Type B pancreatic cell (in vitro differentiated cells): Measurements from ENCODE around the gene ADAM10. TPM values are rescaled to one million over a fixed set of nuclear protein-coding genes. Genes with fewer than 3 reads are reported as not detected.

Experiments
- DNase-seq: peaks from one replicate; pipeline ENCODE4 v3.0.0; 2021; ENCODE audit warnings: mixed read lengths; ENCODE audit not compliant: unreplicated experiment; ENCODE audit errors: extremely low spot score
- H3K27ac Mint-ChIP-seq: 2 replicates; pipeline ENCODE4 v1.8.0; 2021; ENCODE audit warnings: mild to moderate bottlenecking, mixed read lengths
- H3K27me3 Mint-ChIP-seq: 2 replicates; pipeline ENCODE4 v1.8.0; 2021; ENCODE audit warnings: mixed read lengths
- H3K36me3 Mint-ChIP-seq: 2 replicates; pipeline ENCODE4 v1.8.0; 2021; ENCODE audit warnings: mixed read lengths
- H3K4me1 Mint-ChIP-seq: one replicate; pipeline ENCODE4 v1.8.0; 2021; ENCODE audit warnings: mixed read lengths; ENCODE audit not compliant: unreplicated experiment
- H3K4me3 Mint-ChIP-seq: 2 replicates; pipeline ENCODE4 v1.8.0; 2021; ENCODE audit warnings: mild to moderate bottlenecking, mixed read lengths
- H3K9me3 Mint-ChIP-seq: 2 replicates; pipeline ENCODE4 v1.8.0; 2021; ENCODE audit warnings: mixed read lengths
- CTCF ChIP-seq: fragments of 200-600 bp; sonication (generic); conservative IDR thresholded peaks from 2 replicates; pipeline ENCODE4 v1.5.0; 2021; ENCODE audit warnings: antibody characterized with exemption, mild to moderate bottlenecking
- total RNA-seq: library from RNA; stranded (reverse); gene quantifications from 2 replicates; pipeline ENCODE4 v1.2.1, GENCODE V29; 2021; ENCODE audit warnings: low replicate concordance

The ADAM10 gene
- total RNA-seq, 1 donor from 2014 or later, result 228 TPM

- DNase-seq, result no peak
- Mint-ChIP-seq H3K36me3 (peaks cover 63% of the 10 kb centered on the region), H3K27me3 (no peaks in the 10 kb centered on the region), H3K4me3 (no peak overlapping the region), H3K9me3 (peaks cover 22% of the 10 kb centered on the region), H3K4me1 (no peaks in the 10 kb centered on the region), H3K27ac (peak overlapping the region; percentile 0)
- no peak for TF ChIP-seq CTCF
Measured at GRCh38 chr15:58703610-58704009, 45.9 kb downstream of the ADAM10 start.

- no peak for DNase-seq
- H3K9me3 Mint-ChIP-seq, result peaks cover 29% of the 10 kb centered on the region
- no peak for TF ChIP-seq CTCF
- H3K4me3 Mint-ChIP-seq, result no peak overlapping the region
- no peak overlapping the region for H3K27ac Mint-ChIP-seq
- H3K4me1 Mint-ChIP-seq, result peaks cover 5% of the 10 kb centered on the region
- H3K27me3 Mint-ChIP-seq, result no peaks in the 10 kb centered on the region
- peaks cover 59% of the 10 kb centered on the region for H3K36me3 Mint-ChIP-seq
Measured at GRCh38 chr15:58702233-58702632, 47.3 kb downstream of the ADAM10 start.

- H3K4me1 Mint-ChIP-seq, result peaks cover 5% of the 10 kb centered on the region
- peaks cover 29% of the 10 kb centered on the region for H3K9me3 Mint-ChIP-seq
- peaks cover 56% of the 10 kb centered on the region for H3K36me3 Mint-ChIP-seq
Measured at GRCh38 chr15:58701376-58701775, 48.1 kb downstream of the ADAM10 start.

GRCh38 chr15:58699769-58700168 lies 49.7 kb downstream of the ADAM10 start:
- H3K36me3 Mint-ChIP-seq, result peaks cover 48% of the 10 kb centered on the region
- DNase-seq, result no peak
- H3K27ac Mint-ChIP-seq, result no peak overlapping the region
- H3K9me3 Mint-ChIP-seq, result peaks cover 29% of the 10 kb centered on the region
- H3K27me3 Mint-ChIP-seq, result no peaks in the 10 kb centered on the region
- no peak for TF ChIP-seq CTCF
- peaks cover 10% of the 10 kb centered on the region for H3K4me1 Mint-ChIP-seq
- H3K4me3 Mint-ChIP-seq, result no peak overlapping the region

More at GRCh38 chr15:58701376-58701775, 48.1 kb downstream of the ADAM10 start:
- Mint-ChIP-seq H3K4me3 (no peak overlapping the region), H3K27ac (no peak overlapping the region), H3K27me3 (no peaks in the 10 kb centered on the region)
- TF ChIP-seq CTCF, result no peak
- DNase-seq, result no peak

GRCh38 chr15:58698887-58699641 lies 50.4 kb downstream of the ADAM10 start:
- Mint-ChIP-seq H3K9me3 (peaks cover 26% of the 10 kb centered on the region), H3K36me3 (peaks cover 42% of the 10 kb centered on the region), H3K4me3 (peak overlapping the region; percentile 7), H3K4me1 (peaks cover 10% of the 10 kb centered on the region), H3K27ac (no peak overlapping the region), H3K27me3 (no peaks in the 10 kb centered on the region)
- TF ChIP-seq CTCF, result no peak
- no peak for DNase-seq
